DMS 273 (cell line): ENCODE measurements around the gene LGALS12.

Source experiments
- DNase-seq: peaks from one replicate; lab custom pipeline; 2025; ENCODE audit not compliant: unreplicated experiment; lab: John Stamatoyannopoulos, UW

Gene LGALS12

DNA sequence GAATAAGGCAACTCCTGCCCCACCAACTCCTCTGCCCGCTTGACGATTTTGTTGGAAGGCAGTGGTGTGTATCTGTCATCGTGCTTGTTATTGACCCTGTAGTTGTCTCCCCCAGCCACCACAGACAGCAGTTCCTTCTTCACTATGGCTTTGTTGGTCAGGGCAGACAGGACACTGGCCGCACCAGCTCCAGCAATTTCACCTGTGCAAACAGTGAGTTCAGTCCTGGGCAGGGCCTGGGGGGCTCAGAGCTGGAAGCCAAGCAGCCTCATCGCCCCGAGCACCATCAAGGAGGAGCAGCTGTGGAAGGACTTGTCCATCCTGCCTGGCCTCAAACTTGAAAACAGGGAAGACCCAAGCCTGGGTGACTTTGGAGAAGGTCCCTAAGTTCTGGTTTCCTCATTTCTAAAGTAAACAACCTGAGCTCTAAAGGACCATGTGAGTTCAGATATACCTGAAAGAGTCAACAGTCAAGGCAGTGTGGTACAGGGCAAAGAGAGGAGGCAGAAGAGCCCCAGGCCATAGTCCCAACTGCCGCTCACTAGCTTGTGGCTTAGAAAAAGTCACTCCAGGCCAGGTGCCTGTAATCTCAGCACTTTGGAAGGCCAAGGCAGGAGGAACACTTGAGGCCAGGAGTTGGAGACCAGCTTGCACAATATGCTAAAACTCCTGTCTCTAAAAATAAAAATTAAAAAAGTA, 52.7 kb downstream of the LGALS12 start:
- no peak for DNase-seq

DNA sequence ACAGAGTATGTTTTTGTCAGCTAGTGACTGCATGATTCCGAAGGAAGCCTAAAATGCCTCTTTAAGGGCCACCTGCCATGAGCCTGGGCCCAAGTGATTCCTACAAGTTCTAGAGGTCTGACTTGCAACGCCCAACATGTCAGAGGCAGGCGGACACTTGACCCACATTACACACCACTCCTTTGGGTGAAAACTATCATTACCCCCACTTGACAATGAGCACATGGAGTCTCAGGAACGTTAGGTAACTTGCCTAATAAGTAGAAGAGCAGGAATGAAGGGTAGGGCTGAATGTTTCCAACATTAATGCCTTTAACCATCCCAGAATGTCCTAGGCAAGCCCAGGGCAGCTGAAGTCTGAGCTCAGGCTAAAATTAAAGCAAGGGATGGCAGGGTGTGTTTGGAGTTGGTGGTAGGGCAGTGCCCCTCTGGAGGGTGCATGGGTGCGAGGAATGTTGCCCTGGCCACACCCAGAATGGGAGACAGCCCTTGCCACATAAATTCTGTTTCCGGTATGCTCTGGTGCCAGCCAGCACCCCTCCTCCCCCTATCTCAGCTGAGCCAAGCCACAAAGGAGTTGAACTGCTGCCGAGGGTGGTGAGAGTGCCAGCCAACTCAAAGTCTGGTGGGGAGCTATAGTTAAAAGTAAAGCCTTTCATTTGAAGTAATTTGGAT, 54.8 kb downstream of the LGALS12 start:
- peak; percentile 17 for DNase-seq

DNA sequence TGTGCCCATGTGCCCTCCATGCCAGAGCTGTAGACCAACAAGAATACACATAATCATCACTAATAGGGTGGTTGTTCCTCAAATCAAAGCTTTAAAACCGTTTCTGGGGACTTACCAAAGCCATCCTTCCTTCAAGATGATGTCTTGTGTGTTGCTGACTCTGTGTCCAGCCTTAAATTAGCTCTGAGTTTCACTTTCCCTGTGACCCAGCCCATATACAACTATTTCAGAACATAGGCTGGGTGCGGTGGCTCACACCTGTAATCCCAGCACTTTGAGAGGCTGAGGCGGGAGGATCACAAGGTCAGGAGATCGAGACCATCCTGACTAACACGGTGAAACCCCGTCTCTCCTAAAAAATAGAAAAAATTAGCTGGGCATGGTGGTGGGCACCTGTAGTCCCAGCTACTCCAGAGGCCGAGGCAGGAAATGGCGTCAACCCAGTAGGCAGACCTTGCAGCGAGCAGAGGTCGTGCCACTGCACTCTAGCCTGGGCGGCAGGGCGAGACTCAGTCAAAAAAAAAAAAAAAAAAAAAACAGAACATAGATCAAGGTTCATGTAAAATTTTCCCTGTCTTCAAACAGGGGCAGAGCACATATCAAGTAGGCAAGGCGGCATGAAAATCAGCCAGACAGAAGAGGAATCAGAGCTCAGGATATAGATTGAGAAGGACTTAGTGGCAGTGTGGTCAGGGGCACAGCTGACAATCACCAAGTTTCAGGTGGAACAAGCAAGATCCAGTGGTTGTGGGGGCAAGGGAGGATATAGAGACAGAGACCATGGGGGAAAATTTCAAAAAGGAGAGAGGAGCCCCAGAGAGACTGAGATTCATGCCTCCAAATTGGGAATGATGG, 57.5 kb downstream of the LGALS12 start, which contains the start of gene PLAAT2:
Gene PLAAT2 (minus strand): TSS at position 179 of the 855 bp plus-strand sequence. CDS start 55 bp downstream, at position 124.
- DNase-seq, result no peak

DNA sequence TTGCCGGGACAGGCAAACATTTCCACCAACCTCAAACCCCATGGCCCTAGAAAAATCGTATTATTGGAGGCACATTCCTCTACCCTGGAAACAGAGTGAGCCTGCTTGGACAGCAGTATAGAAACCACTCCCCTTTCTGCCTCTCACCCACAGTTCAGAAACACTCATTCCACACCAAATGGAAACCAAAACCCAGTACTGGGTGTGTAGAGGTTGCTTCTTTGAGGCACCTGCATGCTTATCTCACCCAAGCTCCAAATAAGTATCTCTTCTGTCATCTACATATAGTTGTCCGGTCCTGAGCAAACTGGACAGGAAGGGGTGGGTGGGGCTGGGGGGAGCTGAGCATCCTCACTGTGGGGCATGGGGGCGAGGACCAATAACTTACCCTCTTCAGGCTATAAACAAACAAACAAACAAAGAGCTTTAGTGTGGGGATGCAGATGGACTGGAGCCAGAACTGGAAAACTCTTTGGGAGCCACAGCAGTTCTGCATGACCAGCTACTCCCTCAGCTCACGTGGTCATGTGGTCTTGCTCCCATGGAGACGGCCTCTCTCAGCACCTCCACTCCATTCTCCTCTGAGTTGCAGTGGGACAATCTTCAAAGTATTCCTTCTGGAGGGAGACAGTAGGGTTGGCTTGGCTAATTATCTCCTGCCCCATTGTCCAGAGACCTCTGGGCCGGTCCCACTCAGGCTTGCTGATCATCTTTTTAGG, 58.3 kb downstream of the LGALS12 start:
- DNase-seq, result peak; percentile 14

DNA sequence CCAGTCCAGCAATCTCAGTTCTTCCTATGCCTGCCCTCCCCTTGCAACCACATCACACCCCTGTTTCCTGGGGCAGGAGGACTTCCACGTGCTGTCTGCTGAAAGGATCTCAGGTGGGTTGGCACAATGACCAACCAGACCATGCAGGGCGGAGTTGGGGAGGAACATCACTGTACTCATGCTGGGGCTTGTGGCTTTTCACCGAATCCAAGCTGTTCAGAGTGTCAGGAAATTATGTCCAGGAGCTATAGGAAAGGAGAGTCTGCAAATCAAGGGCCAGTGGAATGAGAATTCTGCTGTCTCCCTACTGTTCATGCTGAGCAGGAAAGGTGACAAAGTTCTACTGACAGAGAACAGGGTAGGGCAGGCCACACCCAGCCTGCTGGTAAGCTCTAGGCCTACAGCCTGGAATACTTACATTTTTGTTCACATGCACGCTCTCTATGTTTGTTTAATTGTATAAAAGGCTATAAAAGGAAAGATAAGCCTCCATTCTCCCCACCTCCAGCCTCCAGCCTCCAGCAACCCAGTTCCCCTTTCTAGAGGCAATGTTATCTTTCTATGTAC, 59.0 kb downstream of the LGALS12 start:
- DNase-seq, result peak; percentile 28
